Mesenteric fat pad (tissue), 1 donor: ENCODE measurements around the gene C3orf62. TPM values are rescaled to one million over a fixed set of nuclear protein-coding genes. Genes with fewer than 3 reads are reported as not detected.
A peak's percentile ranks its signal among the peaks of the same experiment; 100 is the strongest.

Experiments used
- DNase-seq: peaks from one replicate; pipeline ENCODE4 v3.0.0-alpha.2; 2020; ENCODE audit warnings: low spot score
- long read RNA-seq: library from polyadenylated mRNA; unstranded; transcript quantifications from one replicate; pipeline ENCODE4 v2.0.0, GENCODE V29; 2020
- total RNA-seq: library from RNA; stranded (reverse); fragmentation: NEBNext Ultra II Directional; extraction: Animal tissue kit (Norgen Biotek cat#: 25700); gene quantifications from one replicate; pipeline ENCODE4 v1.2.1, GENCODE V29; 2021
- donor health status: DM: yes; HTN: yes; CAD: no.

Gene C3orf62
- total RNA-seq, result 5.8 TPM
- long read RNA-seq, partial matches to known transcripts, result 0 of 4 reads
- long read RNA-seq, other reads (novel, unspliced or antisense), result 3 of 4 reads

GRCh38 chr3:49276475-49277382 lies at the start of gene C3orf62:
Gene C3orf62, minus strand, starts transcription at chr3:49277232. Its CDS starts 360 bp downstream, at chr3:49276872.
- DNase-seq, result peak; percentile 96

GRCh38 chr3:49324768-49325167 lies 47.7 kb upstream of the C3orf62 start:
- no peak for DNase-seq

DNA sequence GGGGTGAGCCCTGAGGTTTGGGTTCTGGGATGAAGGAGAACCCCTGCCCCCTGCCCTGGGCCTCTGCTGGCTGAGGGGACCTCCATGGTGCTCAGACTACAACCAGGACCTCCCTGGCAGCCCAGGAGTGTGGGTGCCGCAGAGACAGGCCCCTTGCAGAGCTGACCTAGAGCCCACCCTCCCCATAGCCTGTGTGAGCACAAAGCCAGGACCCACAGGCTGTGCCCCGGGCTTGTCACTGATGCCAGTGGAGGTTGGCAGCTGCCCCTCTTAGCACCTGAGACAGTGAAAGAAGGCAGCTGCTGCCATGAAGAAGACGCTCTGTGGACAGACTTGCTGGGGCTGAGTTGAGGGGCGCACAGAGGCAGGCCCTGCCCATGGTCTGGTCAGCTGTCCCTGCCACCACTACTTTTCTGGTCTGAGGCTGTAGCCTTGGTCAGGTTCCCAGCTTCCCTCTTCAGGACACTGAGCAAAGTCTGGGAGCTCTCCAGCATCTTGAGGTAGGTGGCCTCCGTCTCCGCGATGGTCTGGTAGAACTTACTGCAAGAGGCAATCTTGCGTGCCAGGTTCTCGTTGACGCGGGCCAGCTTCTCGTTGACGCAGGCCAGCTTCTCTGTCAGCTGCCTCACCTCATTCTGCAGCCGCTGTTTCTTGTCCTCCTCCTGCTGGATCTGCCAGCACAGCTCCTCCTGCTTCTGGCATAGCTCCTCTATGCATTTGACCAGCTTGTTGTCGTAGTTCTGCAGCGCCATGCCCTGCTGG lies 39.8 kb upstream of the C3orf62 start:
- DNase-seq, result no peak

DNA sequence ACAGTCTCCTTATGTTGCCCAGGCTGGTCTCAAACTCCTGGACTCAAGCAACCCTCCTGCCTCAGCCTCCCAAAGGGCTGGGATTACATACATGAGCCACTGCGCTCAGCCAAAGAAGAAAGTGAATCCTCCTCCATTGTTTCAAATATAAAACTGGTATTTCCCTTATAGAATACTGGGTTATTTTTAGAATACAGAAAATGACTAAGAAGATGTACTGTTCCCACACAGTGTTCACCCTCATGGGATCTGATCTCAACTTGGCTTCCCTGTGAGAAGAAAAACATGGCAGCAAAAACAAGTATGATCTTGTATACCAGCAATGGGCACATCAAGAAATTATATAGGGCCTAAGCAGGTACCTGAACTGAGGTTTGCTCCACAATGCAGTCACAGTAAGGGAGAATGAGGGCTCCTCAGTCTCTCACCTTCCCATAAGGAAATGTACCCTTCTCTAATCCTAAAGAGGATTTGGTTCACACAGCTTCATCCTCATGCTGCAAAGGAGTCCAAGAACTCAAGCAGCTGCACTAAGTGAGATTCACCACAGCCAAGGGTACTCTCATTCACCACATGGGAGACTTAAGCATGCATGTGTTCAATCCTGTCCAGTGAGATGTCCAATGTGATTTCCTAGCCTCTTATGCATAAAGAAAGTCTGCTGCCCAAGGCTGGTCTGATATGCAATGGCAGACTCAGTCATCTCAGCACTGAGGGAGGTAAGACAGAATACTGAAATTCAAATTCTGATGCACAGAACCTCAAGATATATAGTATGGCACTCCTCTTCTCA lies 37.1 kb upstream of the C3orf62 start:
- no peak for DNase-seq

- no peak for DNase-seq
These were observed 34.3 kb upstream of the C3orf62 start for GRCh38 chr3:49311283-49311682.

GRCh38 chr3:49310677-49311076 lies 33.6 kb upstream of the C3orf62 start:
- DNase-seq, result no peak

DNA sequence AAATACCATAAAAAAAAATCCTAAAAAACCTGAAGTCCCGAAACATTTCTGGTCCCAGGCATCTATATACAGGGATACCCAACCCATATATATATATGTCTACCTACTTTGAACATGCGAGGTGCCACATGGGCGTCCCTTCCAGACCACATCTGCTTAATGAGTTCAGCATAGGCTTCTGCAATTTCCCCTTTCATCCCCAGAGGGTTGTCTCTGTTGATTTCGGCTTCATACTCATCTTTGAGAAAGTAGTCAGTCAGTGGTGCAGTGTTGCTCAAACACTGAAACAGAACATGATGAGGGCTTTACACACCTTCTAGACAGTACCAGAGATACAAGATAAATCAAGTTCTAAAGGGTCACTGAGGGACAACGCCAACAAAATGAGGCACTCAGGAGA lies 28.6 kb upstream of the C3orf62 start:
- DNase-seq, result no peak

- DNase-seq, result no peak
These were observed 25.6 kb upstream of the C3orf62 start for GRCh38 chr3:49302613-49303012.

DNA sequence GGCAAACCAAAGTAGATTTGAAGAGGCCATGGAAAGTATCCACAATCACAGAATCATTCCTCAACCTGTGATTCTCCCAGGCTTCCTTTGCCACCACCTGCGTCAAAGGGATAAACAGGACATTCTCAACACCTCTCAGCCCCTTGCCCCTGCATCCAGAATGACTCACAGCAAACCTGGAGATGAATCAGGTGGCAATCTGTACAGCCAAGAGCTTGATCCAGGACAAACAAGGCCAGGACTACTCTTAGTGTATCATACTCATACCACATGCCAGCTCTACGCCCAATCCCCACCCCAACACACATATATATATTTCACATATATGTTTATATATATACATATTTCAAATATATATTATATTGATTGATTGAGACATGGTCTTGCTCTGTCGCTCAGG lies 23.6 kb upstream of the C3orf62 start:
- no peak for DNase-seq

DNA sequence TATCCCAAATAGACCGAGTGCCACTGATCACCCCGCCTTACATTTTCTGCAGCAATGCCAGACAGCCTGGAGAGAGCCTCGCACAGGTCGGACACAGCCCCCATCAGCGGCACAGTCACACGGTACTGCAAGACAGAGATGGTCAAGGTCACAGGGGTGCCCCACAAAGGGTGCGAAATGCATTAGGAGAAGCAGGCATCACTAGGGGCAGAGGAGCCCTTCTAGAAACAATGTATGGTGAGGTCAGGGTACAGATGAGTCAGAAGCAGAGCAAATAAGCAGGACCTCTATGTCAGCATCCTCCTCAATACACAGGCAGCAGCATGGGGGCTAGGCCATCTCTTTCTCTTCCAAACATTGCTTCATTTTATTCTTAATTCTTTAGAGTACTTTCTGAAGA lies 21.5 kb upstream of the C3orf62 start:
- DNase-seq, result no peak

DNA sequence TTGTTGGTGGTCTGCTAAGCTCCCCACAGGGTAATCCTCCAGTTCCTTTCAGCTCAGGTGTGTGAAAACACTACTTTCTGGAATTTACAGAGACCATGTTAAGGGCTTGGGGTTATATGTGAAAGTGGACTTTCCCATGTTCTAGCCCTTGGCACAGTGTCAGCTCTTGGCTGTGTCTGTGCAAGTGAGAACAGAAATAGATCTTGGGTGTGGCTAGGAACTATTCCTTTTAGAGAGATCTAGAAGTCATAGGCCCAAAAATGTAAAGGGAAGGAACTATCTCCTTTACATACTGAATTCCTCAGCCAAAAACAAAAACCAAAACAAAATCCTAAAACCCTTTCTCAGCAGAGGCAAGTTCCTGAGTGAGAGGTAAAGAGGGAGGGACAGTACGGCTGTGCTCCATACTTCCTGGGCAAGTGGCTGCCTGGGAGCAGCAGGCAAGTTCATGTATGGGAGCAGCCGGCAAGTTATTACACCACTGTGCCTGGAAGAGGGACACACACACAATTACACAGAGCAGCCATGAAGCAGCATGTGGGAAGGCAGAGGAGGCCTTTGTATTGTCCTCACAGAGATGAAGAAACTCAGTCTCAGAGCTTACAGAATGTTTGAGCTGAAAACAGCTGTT lies 19.9 kb upstream of the C3orf62 start:
- no peak for DNase-seq

DNA sequence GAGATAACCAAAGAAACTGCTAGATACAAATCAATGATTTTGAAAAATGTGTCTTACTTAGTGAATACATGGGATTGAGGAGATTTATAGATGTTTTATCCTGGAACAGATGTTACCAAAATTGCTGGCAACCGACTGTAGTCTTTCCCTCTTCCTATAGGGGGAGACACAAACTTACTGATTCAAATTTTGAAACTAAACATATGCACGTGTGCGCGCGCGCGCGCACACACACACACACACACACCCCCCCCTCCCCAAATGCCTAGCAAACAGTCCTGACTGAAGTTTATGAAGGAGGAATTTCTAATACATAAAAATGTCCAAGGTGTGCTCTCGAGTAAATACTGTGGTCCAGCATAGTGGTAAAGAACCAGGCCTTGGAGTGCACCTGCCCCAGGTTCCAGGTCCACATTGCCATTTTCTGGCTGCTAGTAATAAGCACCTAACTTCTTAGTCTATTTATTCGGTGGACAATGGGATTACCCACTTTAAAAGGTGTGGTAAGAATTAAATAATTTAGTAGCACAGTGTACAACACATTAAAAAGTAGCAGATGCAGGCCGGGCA lies 18.5 kb upstream of the C3orf62 start:
- no peak for DNase-seq

- DNase-seq, result no peak
These were observed 17.3 kb upstream of the C3orf62 start for GRCh38 chr3:49294343-49294742.

DNA sequence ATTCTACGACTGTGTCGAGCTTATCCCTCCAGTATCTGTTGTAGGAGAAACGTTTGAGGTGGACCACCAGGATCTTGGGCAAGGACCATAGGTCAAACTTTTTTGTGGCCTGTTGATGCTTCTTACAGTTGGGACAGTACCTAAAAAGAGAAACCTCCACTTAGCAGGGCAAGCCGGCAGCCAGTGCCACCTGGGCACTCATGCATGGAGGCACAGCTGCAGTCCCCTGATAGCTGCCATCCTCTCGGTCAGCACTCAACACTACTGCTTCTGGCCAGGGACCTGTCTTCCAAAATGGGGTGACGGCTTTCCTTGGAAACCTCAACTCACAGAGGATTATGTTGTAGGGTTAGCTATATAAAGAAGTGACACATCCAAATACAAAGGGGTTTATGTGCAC lies 7.0 kb upstream of the C3orf62 start:
- DNase-seq, result no peak

DNA sequence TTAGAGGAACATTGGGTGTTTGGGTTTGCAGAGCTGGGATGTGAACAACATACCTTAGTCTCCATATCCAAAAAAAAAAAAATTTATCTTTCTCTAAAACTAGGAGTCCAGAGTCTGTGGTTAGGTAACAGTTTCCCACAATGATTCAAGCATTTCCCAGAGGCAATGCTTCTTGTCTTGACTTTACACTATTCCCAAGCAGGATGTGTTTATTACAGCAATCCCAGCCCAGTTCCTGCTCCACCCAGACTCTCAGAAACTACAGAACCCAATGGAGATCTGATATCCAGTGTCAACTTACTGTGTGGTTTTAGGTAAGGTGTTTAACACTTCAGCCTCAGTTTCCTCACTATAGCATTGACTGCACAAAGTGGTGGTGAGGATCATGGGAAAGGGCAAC lies 2.3 kb upstream of the C3orf62 start:
- DNase-seq, result no peak

DNA sequence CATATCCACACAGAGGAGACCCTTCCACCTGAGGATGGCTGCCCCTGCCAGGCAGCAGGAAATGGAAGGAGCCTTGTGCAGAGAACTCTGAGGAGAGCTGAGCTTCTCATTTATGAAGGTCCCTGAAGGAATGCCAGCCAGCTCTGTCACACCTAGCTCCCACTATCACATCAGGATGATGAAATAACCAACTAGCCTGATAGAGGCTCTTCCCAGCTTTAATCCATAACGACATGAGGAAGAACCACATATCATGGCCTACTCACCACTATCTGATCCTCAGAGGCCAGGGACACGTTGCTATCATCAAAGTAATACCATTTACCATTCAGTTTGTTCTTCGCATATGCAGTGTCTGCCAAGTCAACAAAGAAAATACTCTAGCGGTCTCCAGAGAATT lies 1.5 kb upstream of the C3orf62 start:
- DNase-seq, result no peak

DNA sequence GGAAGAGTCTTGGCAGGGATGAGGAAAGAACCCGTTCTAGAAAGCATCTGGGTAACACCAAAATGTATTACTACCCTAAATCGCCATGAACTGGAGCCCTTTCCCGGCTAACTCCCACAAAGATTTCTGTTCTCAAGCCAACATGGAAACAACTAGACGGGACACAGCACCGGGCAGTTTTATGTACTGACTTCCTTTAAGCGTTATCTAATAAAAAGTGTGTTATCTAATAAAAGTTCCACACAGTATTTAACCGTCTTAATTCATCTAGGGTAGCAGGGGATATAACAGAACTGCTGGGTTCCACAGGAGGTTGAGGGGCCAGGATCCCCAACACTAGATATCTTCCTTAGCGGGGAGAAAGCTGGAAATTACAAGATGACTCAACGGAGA lies 347 bp upstream of the C3orf62 start:
- DNase-seq, result no peak

DNA sequence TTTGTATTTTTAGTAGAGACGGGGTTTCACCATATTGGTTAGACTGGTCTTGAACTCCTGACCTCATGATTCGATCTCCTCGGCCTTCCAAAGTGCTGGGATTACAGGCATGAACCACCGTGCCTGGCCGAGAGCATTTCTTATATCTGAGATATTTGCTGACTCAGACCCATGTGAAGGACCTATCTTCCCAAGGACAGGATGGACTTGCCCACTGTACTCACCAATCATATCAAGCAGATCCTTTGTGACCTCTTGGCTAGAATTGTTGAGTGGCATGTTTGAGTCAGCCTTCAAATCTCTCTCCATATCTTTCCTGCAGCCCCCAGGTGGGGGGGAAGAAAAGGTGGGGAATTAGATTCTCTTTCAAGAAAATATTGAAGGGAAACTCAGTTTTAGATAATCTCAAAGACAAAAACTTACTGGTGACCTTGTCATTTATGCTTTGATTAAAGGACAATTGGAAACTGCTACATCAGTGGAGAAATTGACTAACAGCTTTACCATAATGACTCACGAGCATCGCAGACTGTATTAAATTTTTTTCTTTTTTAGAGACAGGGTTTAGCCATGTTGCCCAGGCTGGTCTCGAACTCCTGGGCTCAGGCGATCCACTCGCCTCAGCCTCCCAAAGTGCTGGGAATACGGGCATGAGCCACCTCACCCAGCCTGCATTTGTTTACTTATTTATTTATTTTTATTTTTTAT lies 3.1 kb downstream of the C3orf62 start:
- DNase-seq, result no peak

GRCh38 chr3:49271047-49271446 lies 6.0 kb downstream of the C3orf62 start:
- no peak for DNase-seq

DNA sequence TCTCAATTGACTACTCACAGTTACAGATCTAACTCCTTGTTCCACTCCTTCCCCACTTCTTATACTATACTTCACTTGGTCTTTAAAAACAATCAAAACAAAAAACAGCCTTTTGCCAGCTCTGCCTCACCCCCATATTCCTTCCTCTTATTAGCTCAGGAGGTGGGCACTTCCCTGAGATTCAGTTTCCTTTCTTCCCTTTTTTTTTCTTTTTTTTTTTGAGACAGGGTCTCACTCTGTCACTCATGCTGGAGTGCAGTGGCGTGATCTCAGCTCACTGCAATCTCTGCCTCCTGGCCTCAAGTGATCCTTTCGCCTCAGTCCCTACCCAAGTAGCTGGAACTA lies 6.9 kb downstream of the C3orf62 start:
- DNase-seq, result no peak
